GM19043 (cell line): ENCODE measurements around the gene TBC1D10A.

Experiments used
- ATAC-seq: cut with Tn5 transposase; IDR thresholded peaks from one replicate; pipeline ENCODE4 v1.9.1; 2021; ENCODE audit warnings: low read depth; ENCODE audit not compliant: unreplicated experiment

TBC1D10A gene

DNA sequence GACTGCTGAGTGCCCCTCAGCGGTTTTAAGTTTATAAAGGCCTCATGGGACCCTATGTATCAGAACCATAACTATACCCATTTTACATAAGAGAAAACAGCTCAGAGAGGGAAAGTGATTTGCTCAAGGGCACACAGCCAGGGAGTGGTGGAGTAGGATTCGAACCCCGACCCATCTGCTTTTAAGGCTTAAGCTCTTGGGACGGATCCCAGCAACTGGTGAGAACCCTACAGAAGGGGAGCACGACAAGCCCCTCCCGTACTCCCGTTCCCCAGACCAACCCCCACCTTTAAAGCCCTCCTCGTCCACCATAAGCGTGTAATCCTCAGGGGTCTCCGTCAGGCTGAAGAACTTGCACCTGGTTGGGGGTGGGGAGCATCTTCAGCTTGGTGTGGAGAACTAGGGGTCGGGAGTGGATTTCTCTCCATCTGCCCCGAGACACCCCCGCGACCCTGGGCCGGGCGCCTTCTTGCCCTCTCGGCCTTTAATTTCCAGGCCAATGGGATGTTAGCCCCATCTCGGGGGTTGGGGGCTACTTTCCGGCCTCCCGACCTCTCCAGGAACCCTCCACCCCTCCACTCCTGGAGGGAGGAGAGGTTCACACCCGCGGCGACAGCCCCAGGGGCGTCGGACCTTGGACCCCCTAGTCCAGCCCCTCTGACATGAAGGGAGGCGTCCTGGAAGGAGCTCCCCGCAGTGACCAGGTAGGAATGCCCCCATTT lies 38.2 kb downstream of the TBC1D10A start:
- ATAC-seq = no peak

DNA sequence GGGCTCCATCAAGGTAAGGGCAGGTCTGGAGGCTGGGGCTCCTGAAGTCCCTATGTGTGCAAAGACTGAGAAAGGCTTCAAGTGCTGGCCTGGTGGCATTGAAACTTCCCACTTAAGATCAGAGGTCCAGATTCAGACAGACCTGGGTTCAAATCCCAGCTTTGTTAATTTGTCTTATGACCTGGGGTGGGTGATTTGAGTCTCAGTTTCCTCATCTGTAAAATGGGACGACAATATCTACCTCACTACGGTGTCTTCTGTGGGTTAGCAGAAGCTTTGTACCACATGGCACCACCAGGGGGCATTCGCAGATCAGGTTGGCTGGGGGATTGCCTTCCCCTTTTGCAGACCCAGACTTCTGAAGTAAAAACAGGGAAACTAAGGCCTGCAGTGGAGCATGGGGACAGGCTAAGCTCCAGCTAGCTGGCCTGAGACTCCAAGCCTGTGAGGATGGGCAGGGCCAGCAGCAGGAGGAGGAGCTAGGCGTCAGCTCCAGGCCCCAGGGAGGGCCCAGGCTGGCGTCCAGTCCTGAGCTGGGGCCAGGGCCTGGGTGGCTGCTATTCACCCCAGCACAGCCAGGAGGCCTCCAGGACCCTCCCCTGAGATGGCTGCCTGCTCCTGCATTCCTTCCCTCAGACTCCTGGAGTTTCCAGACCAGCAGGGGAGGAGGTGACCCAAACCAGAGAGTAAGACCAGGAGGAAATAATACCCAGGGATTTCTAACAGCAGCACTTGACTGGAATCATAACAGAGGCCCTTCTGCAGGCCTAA lies 38.9 kb downstream of the TBC1D10A start:
- ATAC-seq = no peak

GRCh38 chr22:30286813-30287647 lies 39.7 kb downstream of the TBC1D10A start:
- ATAC-seq = no peak

- no peak for ATAC-seq
These were observed 40.4 kb downstream of the TBC1D10A start for GRCh38 chr22:30286331-30286730.

DNA sequence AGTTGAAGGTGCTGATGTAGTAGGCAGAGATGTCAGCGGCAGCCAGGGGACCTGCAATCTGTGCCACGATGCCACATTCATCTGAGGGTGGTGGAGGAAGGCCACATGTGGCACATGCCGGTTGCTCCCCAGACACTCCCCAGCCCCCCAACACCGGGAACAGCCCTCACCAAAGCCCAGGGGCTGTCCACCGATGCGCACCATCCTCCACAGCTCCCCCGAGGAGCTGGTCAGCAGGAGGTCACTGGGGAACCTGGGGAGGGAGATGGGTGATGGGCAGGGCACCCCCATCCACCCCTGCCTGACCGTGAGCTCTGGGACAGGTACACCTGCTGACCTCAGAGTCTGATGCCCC lies 40.9 kb downstream of the TBC1D10A start:
- no peak for ATAC-seq

- ATAC-seq = no peak
These were observed 41.4 kb downstream of the TBC1D10A start for GRCh38 chr22:30285176-30285845.

DNA sequence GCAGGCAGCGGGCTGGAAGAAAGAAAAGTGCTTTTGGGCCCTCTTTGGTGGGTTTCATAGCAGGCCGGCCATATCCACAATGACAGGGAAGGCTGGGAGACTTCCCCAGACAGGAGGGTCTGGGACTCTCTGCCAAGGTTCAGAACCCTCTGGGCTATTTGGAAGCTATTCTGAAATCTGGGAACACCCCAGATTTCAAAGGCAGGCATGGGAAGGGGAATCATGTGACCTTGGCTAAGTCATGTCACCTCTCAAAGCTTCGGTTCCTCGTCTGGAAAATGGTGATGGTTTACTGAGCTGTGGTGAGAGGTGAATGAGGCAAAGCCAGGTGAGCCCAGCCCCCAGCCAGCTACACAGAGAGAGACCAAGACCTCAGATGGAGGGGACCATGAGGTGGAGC lies 42.1 kb downstream of the TBC1D10A start:
- ATAC-seq = no peak

DNA sequence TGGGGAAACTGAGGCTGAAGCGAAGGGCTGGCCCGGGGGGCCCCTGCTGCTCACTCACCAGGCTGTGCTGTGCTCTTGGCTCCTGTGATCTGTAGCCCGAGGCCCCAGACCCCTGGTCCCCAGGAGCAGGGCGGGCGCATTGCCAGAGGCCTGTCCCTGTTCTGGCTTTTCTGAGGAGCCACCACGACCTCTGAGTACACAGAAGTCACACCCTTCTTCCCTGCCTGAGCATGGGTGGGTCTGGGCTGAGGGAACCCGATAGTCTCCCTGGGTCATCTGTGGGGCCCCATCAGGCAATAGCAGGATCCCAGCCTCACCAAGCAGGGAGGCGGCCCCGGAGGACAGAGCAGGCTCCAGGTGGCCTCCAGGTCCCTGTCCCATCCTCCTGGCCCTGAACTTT lies 42.6 kb downstream of the TBC1D10A start:
- ATAC-seq = no peak

GRCh38 chr22:30283342-30283741 lies 43.4 kb downstream of the TBC1D10A start:
- ATAC-seq = no peak

DNA sequence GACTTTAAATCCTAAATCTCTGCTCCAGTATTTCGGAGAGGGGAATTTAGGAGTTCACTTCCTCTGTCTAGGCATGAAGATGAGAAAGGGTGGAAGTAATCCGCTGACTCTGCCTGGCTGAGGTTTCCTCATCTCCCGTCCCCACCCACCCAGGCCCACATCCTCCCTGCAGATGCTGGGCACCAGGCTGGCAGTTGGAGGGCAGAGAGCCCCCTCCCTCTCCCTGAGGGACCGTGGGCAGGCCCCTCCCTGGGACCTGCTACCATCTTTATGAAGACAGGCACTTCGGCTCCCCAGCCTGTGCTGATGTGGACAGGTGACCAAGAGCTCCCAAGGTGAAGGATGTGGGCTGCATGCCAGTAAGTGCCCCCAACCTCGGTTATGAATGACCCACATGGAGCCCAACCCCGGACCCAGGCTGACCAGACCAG lies 44.1 kb downstream of the TBC1D10A start:
- no peak for ATAC-seq

- ATAC-seq = no peak
These were observed 46.2 kb downstream of the TBC1D10A start for GRCh38 chr22:30280505-30280904.

- ATAC-seq = no peak
These were observed 46.8 kb downstream of the TBC1D10A start for GRCh38 chr22:30279932-30280331.

GRCh38 chr22:30279046-30279788 lies 47.5 kb downstream of the TBC1D10A start:
- ATAC-seq = no peak

- ATAC-seq = no peak
These were observed 49.0 kb downstream of the TBC1D10A start for GRCh38 chr22:30277547-30278344.

DNA sequence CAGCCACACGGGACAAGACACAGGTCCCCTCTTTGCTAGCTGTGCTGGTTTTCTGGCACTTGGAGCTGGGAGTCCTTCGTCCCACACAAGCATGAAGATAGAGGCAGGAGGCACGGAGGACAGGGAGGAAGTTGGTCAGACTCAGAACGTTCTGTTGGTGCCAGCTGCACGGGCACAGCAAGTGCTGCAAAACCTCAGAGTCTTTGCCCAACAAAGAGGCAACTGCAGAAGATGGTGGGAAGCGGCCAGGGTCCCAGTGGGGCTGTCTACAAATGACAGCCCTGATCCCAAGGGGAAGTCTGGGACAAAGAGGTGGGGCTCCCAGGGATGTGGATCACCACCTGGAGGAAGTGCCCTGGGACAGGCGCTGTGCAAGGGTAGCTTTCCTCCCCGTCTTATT lies 50.7 kb downstream of the TBC1D10A start:
- ATAC-seq = no peak

DNA sequence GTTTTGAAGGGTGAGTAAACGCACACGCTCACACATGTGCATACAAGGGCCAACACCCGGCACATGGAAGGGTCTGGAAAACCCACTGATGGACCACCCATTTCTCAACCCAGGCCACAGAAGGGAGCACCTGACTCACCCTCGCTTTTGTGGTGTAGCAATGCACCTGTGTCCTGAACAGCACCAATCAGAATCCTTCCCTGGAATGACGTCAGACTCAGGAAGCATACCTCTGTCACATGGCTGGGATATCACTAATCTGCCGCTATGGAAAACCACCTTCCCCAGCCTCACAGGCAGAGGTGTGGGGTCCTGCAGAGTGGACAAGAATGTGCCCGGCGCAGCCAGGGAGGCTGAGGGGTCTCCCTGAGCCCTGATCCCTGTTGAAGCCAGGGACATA lies 51.1 kb downstream of the TBC1D10A start:
- ATAC-seq = no peak

- no peak for ATAC-seq
These were observed 52.3 kb downstream of the TBC1D10A start for GRCh38 chr22:30274437-30274812.

DNA sequence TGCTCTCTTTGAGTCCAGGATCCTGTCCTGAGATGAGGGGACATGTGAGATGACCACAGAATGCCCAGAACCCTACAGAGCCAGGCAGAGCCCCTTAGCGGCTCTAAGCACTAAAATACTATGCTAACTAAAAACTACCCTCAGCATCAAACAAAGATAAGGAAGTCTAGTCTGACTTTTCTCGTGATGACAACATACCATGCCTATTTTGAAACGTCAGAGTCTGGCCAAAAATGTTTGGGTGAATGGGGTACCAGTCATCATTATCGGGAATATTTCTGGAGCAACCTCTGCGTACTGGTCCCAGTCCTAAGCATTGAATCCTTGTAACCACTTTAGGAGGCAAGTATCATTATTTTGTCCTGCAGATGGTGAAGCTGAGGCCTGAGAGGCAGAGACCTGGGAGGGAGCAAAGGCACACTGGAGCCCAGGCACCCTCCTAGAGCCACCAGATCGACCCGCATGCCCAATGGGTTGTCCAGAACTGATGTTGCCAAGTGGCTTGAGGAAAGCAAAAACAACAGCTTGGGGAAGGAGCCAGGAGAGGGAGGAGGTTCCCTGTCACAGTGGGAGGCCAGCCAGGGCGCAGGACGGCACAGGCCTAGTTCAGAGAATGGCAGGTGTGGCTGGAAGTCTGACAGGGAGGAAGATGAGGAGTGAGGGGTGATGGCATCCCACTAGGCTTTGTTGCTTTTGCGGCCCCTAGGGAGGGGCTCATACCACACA lies 52.9 kb downstream of the TBC1D10A start:
- ATAC-seq = no peak
